B cell (primary cell): ENCODE measurements around the gene CREB3L4.

Experiments used
- CTCF ChIP-seq: fragments of 200-600 bp; IDR thresholded peaks from one replicate; pipeline ENCODE4 v1.8.0; 2022; ENCODE audit warnings: antibody characterized with exemption, mild to moderate bottlenecking
- EZH2 ChIP-seq: IDR thresholded peaks from 2 replicates; pipeline ENCODE4 v1.6.1; 2012; ENCODE audit warnings: borderline replicate concordance, low read depth, mild to moderate bottlenecking, moderate library complexity, low read length; ENCODE audit not compliant: insufficient read depth, poor library complexity, severe bottlenecking

GRCh38 chr1:153960206-153960605, 7.5 kb upstream of the CREB3L4 start:
- TF ChIP-seq CTCF (no peak), EZH2 (no peak)
